Measurements from ENCODE around the gene ICE2. TPM values are rescaled to one million over a fixed set of nuclear protein-coding genes. Genes with fewer than 3 reads are reported as not detected.

The ICE2 gene
- total RNA-seq, 1 donor from 2014 or later, result 50.3 TPM

DNA sequence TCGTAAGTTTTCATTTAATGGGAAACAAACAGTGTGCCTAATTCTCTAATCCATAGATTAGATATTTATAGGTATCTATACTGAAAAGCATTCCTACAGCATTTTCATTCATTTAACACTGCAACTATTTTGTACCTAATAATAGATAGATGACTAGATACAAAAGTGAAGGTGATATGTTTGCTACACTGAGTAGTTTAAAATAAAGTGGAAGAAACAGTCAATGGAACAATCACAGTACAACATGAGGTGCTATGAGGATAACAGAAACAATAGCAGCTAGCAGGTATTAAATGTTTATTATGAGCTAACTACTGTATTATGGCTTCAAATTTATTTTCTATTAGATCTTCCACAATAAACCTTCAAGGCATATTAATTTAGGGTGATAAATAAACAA is 50.0 kb downstream of the ICE2 start:
- TF ChIP-seq, protein P1, sequence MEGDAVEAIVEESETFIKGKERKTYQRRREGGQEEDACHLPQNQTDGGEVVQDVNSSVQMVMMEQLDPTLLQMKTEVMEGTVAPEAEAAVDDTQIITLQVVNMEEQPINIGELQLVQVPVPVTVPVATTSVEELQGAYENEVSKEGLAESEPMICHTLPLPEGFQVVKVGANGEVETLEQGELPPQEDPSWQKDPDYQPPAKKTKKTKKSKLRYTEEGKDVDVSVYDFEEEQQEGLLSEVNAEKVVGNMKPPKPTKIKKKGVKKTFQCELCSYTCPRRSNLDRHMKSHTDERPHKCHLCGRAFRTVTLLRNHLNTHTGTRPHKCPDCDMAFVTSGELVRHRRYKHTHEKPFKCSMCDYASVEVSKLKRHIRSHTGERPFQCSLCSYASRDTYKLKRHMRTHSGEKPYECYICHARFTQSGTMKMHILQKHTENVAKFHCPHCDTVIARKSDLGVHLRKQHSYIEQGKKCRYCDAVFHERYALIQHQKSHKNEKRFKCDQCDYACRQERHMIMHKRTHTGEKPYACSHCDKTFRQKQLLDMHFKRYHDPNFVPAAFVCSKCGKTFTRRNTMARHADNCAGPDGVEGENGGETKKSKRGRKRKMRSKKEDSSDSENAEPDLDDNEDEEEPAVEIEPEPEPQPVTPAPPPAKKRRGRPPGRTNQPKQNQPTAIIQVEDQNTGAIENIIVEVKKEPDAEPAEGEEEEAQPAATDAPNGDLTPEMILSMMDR (IDR thresholded peaks at IDR 0.05), result no peak
- Mint-ChIP-seq H3K4me3 (ENCODE audit: unreplicated experiment) (no peak overlapping the region), H3K9me3 (ENCODE audit: unreplicated experiment) (no peaks in the 10 kb centered on the region), H3K36me3 (ENCODE audit: unreplicated experiment) (peaks cover 22% of the 10 kb centered on the region), H3K27me3 (ENCODE audit: unreplicated experiment) (no peaks in the 10 kb centered on the region), H3K4me1 (ENCODE audit: unreplicated experiment) (peaks cover 33% of the 10 kb centered on the region), H3K27ac (ENCODE audit: unreplicated experiment) (no peak overlapping the region)
- DNase-seq (ENCODE audit: extremely low spot score, unreplicated experiment), result no peak

DNA sequence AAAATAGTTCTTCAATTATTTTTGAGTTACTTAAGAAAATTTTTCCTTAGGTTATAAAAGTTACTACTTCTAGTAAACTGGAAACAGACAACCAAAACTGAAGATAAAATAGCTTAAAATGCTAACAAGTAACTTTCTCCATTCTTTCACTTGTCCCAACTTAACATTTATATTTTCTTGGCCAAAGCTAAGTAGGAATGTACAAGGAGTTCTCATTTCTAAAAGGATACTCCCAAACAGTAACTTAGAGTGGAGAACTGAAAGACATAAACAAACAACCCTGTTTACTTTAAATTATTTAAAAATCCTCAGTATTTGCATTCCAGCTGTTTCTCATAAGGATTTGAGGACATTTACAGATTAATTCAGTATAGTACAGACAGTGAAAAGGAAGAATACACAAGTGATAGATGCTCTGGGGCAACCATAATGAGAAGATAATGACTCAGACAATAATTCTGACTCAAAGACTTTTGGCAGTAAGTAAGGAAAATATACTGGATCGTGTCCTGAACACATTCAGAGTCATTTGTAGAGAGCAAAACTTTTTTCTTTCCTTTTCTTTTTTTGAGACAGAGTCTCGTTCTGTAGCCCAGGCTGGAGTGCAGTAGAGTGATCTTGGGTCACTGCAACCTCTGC is 52.0 kb downstream of the ICE2 start:
- H3K27ac Mint-ChIP-seq (ENCODE audit: unreplicated experiment), result peak overlapping the region; percentile 81

DNA sequence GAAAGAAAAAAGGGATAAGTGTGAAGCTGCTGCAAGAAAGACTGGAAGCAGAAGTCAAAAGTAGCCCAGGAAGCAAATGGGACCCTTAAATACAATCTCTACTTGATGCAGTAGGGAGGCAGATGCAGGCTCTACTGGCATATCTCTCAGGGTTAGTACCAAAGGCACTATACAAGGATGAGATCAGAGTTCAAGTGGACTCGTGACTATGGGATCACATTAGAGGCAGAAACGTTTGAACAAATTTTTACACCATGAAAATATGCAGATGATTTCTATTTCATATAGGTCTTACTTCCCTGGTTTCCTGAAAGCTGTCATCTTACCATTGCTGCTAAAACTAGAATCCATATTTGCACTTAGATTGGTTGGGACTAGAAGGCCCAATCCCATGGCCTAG is 53.5 kb downstream of the ICE2 start:
- Mint-ChIP-seq H3K27ac (ENCODE audit: unreplicated experiment) (peak overlapping the region; percentile 98), H3K36me3 (ENCODE audit: unreplicated experiment) (peaks cover 14% of the 10 kb centered on the region), H3K27me3 (ENCODE audit: unreplicated experiment) (no peaks in the 10 kb centered on the region), H3K4me1 (ENCODE audit: unreplicated experiment) (peaks cover 66% of the 10 kb centered on the region), H3K9me3 (ENCODE audit: unreplicated experiment) (no peaks in the 10 kb centered on the region), H3K4me3 (ENCODE audit: unreplicated experiment) (no peak overlapping the region)
- TF ChIP-seq, protein P1 (IDR thresholded peaks at IDR 0.05), result no peak
- DNase-seq (ENCODE audit: extremely low spot score, unreplicated experiment), result no peak

More for the DNA sequence above, 52.0 kb downstream of the ICE2 start:
- no peaks in the 10 kb centered on the region for H3K9me3 Mint-ChIP-seq (ENCODE audit: unreplicated experiment)
- peaks cover 52% of the 10 kb centered on the region for H3K4me1 Mint-ChIP-seq (ENCODE audit: unreplicated experiment)
- H3K4me3 Mint-ChIP-seq (ENCODE audit: unreplicated experiment), result peak overlapping the region; percentile 18
- DNase-seq (ENCODE audit: extremely low spot score, unreplicated experiment), result no peak
- peaks cover 24% of the 10 kb centered on the region for H3K36me3 Mint-ChIP-seq (ENCODE audit: unreplicated experiment)
- TF ChIP-seq, protein P1 (IDR thresholded peaks at IDR 0.05), result no peak
- no peaks in the 10 kb centered on the region for H3K27me3 Mint-ChIP-seq (ENCODE audit: unreplicated experiment)

DNA sequence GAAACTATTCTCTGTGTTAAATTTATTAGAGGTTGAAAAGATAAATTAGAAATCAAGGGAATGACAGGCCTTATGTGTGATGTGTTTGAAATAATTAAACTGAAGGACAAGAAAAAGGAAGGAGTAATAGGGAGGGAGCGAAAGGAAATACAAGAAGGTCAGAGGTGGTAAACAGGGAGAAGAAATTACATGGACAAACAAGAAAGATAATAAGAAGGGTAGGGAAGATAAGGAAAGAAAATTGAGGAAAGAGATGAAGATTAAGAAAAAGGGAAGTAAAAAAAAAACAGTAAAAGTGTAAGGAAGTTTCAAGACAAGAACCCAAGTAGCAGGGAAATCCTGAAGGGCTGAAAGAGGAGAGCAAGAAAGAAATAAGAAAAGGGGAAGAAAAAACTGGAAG is 54.9 kb downstream of the ICE2 start:
- no peak for DNase-seq (ENCODE audit: extremely low spot score, unreplicated experiment)
- Mint-ChIP-seq H3K27me3 (ENCODE audit: unreplicated experiment) (no peaks in the 10 kb centered on the region), H3K9me3 (ENCODE audit: unreplicated experiment) (no peaks in the 10 kb centered on the region), H3K27ac (ENCODE audit: unreplicated experiment) (peak overlapping the region; percentile 98), H3K4me3 (ENCODE audit: unreplicated experiment) (no peak overlapping the region), H3K36me3 (ENCODE audit: unreplicated experiment) (peaks cover 8% of the 10 kb centered on the region), H3K4me1 (ENCODE audit: unreplicated experiment) (peaks cover 77% of the 10 kb centered on the region)
- TF ChIP-seq, protein P1 (IDR thresholded peaks at IDR 0.05), result no peak

DNA sequence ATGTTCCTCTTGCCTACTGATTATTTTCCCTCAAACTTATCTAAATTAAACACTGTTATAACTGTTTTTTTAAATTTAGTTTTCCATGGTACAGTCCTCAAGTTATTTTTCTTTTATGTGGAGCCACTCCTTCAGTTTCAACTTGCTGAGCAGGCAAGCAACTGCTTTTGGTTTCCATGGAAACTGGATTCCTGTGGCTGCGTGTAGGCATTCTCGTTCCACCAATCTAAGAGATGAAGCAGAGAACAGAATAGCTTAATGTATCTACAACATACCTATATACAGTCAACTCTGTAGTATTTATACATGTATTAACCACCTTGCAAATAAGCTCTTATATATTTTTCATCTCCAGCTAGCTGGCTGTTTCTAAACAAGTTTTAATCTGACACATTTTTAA is 55.4 kb downstream of the ICE2 start:
- DNase-seq (ENCODE audit: extremely low spot score, unreplicated experiment), result no peak
- H3K9me3 Mint-ChIP-seq (ENCODE audit: unreplicated experiment), result no peaks in the 10 kb centered on the region
- peaks cover 8% of the 10 kb centered on the region for H3K36me3 Mint-ChIP-seq (ENCODE audit: unreplicated experiment)
- peak overlapping the region; percentile 98 for H3K27ac Mint-ChIP-seq (ENCODE audit: unreplicated experiment)
- H3K27me3 Mint-ChIP-seq (ENCODE audit: unreplicated experiment), result no peaks in the 10 kb centered on the region
- H3K4me3 Mint-ChIP-seq (ENCODE audit: unreplicated experiment), result peak overlapping the region; percentile 36
- TF ChIP-seq, protein P1 (IDR thresholded peaks at IDR 0.05), result no peak
- peaks cover 77% of the 10 kb centered on the region for H3K4me1 Mint-ChIP-seq (ENCODE audit: unreplicated experiment)

All from osteocyte (in vitro differentiated cells).